ENCODE data around the gene PDCD4.
A peak's percentile ranks its signal among the peaks of the same experiment; 100 is the strongest.

The PDCD4 gene

DNA sequence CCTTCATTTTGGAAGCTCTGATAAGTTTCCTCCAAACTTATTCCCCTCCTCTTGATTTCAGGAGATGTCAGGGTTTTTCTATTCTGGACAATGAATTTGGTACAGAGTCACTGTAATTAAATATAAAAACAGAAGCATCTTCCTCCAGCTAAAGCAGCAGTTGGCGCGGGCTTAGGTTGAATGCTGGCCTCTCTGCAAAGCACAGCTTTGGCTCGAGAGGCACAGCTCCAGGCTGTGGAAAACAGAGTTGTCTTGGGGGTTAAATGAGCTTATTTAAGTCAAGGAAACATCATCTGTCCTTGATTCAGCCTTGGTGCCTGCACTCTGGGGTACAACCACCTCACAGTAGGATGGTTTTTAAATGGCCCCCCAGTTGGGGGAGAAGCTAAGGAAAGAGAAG lies 35.0 kb upstream of the PDCD4 start:
- peak overlapping the region; percentile 71 for H3K27ac ChIP-seq
- TF ChIP-seq, protein P1, sequence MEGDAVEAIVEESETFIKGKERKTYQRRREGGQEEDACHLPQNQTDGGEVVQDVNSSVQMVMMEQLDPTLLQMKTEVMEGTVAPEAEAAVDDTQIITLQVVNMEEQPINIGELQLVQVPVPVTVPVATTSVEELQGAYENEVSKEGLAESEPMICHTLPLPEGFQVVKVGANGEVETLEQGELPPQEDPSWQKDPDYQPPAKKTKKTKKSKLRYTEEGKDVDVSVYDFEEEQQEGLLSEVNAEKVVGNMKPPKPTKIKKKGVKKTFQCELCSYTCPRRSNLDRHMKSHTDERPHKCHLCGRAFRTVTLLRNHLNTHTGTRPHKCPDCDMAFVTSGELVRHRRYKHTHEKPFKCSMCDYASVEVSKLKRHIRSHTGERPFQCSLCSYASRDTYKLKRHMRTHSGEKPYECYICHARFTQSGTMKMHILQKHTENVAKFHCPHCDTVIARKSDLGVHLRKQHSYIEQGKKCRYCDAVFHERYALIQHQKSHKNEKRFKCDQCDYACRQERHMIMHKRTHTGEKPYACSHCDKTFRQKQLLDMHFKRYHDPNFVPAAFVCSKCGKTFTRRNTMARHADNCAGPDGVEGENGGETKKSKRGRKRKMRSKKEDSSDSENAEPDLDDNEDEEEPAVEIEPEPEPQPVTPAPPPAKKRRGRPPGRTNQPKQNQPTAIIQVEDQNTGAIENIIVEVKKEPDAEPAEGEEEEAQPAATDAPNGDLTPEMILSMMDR (conservative IDR thresholded peaks at IDR 0.05): no peak

DNA sequence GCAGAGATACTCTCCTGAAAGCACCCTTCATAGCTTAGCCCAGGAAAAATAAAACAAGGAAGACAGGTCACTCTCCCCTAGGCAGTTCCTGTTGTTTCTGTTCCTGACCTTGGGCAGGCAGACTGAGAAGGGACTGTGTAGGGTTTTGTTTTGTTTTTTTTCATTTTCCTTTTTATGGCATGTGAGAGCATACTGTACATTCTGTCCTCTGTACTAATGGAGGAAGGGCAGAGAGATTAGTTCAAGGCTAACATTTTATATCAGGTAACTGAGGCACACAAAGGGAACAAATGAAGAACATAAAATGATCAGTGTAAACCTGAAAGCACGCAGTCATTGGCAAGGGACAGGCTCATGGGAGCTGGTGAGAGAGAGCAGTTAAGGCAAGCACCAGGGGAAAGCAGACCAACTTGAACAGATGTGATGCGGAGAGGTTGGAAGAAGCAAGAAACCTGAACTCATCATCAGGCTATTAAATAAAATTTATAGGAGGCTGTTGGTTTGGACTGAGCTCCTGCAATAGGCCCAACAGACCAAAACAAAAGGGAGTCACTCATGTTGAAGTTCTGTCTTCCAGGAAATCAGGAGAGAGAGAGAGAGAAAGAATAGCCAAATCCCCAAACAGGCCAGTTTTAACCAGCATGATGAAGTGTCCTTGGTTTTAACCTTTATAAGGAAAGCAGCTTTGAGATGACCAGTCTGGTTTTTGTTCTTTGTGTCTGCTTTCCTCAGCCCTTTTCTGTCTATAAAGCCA lies 34.1 kb upstream of the PDCD4 start:
- TF ChIP-seq, protein P1 (conservative IDR thresholded peaks at IDR 0.05): no peak
- peak overlapping the region; percentile 71 for H3K27ac ChIP-seq

DNA sequence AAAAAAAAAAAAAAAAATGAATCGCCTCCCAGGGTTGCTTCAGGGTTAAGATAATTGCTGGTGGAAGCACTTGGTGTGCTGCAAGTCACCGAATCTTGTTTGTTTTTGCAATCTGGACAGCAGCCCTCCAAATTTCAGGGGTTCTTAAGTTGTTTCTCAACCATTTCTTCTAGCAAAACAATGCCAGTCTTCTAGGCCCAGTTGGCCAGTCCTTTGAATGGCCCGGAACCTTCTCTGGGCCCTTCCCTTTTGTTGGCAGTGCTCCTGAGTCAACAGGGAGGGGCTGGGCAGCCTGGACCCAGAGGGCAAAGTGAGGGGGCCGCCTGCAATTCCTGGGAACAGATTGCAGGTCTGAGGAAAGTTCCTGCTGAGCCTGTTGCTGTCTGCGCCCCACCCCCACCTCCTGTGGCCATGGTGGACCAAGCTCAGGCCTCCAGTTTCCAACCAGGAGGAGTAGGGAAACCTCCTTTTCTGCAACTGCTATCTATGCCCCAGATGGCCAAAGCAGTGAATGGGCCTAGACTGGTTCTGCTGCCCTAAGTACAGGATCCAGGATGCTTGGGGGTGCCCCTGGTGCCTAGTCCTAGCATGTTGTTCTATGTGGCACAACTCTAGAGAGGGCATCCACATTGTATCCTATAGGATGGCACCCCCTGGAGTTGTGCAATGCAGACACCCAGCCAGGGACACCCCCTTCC lies 31.4 kb upstream of the PDCD4 start:
- H3K27ac ChIP-seq: no peak overlapping the region
- TF ChIP-seq, protein P1 (conservative IDR thresholded peaks at IDR 0.05): no peak

DNA sequence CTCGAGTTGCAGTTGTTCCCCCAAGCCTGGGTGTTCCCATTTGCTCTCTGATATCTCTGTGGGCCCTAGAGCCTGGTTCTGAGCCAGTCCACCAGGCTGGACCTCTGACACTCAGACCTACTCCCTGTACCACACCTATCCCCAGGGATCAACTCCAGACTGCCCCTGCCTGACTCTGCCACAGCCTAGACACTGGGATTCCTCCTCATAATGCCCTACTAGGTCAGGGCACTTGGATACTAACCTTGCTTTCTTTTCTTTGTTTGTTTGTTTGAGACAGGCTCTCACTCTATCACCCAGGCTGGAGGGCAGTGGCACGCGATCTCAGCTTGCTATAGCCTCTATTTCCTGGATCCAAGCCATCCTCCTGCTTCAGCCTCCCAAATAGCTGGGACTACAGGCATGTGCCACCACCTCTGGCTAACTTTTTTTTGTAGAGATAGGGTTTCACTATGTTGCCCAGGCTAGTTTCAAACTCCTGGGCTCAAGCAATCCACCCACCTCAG lies 30.8 kb upstream of the PDCD4 start:
- TF ChIP-seq, protein P1 (conservative IDR thresholded peaks at IDR 0.05): no peak
- H3K27ac ChIP-seq: no peak overlapping the region

DNA sequence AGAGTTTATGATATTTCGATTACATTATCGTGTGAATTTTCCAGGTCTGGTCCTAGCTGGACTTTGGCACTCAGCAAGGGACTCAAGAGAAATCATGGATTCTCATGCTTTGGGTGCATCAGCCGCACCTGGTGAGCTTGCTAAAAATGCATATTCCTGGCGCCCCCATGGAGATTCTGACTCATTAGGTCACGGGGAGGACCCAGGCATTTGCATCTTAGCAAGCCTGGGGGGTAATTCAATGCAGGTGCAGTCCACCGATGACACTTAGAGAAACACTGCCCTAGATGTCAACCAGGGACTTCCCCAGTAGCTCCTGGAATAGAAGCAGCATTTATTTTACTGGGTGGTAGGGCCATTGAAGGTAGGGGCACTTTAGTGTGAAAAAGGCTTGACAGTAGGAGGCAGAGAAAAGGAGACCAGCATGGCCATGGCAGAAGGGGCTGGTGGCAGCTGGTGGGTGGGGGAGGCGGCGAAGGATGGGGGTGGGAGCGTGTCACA lies 29.9 kb upstream of the PDCD4 start:
- H3K27ac ChIP-seq: no peak overlapping the region
- TF ChIP-seq, protein P1 (conservative IDR thresholded peaks at IDR 0.05): no peak

DNA sequence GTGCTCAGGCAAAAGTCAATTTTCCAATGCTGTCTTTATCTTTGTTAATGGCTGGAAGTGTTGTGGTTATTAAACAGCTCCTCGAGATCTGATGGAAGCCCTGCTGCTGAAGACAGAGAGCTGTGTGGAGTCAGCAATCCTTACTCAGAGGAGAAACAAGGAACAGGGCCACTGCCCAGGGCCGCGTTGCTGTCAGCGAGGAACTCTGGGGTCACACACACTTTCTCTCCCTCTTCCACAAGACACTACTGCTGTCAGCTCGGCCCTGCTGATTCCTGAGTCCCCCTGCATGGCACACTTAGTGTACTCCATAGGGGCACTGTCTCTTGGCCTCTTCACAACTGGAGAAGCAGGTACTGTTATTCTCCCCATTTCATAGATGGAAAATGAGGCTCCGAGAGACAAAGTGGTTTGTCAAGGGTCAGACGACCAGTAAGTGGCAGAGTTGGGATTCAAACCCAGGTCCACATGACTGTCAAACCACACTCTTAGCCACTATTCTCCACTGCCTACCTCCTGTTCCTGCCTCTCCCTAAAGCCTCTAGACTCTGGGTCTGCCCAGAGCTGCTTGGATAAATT lies 29.3 kb upstream of the PDCD4 start:
- no peak overlapping the region; the same call in 1 of the 2 replicates for H3K27ac ChIP-seq
- TF ChIP-seq, protein P1 (conservative IDR thresholded peaks at IDR 0.05): no peak

DNA sequence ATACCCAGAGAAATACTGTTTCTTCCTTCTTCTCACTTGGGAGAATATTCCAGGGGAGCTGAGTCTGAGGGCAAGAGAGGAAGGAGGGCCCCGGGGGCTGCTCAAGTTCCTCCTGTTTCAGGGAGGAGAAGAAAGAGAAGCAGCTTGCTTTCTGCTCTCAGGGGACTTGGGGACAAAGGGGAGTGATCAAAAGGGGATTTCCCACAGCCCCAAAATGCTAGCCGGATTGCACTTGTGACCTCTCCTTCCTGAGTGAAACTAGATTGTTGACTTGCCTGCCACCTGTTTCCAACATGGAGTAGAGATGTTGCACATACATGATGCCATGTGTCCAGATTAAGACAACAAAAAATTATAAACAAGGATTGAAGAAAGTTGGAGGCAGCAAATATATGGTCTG lies 28.7 kb upstream of the PDCD4 start:
- no peak overlapping the region; the same call in 1 of the 2 replicates for H3K27ac ChIP-seq
- TF ChIP-seq, protein P1 (conservative IDR thresholded peaks at IDR 0.05): no peak
